Measurements from ENCODE around the gene SYT2.
"Not testable (repeated sequence)": the region's sequence is repeated elsewhere in the genome, so short reads cannot be mapped to it uniquely, and the experiment has no call there.

- TF ChIP-seq CTCF, POLR2A (IDR thresholded peaks at IDR 0.05): not testable (repeated sequence)
These were observed 83.2 kb downstream of the SYT2 start for GRCh38 chr1:202627036-202627435.

All from thyroid gland (tissue), 4 donors.